ENCODE results near the gene MAX.

DNA sequence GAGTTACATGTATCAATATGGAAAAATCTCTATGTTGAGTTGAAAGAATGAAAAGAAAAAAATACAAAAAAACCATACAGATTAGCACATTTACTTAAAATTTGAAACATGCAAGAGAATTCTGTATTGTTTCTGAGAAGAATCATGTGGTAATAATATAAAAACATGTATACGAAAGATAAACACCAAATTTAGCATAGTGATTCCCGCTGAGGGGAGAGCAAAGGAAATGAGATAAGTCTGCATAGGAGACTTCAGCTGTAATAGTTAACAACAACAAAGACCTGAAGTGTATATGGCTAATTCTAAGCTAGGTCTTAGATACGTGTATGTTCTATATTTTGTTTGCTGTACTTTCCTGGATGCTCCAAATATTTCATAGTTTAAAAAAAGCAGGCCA, 69.1 kb downstream of the MAX start:
- TF ChIP-seq, protein P1, sequence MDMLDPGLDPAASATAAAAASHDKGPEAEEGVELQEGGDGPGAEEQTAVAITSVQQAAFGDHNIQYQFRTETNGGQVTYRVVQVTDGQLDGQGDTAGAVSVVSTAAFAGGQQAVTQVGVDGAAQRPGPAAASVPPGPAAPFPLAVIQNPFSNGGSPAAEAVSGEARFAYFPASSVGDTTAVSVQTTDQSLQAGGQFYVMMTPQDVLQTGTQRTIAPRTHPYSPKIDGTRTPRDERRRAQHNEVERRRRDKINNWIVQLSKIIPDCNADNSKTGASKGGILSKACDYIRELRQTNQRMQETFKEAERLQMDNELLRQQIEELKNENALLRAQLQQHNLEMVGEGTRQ (IDR thresholded peaks at IDR 0.05; ENCODE audit: low read depth, low read length) = no peak
- TF ChIP-seq, protein P2, sequence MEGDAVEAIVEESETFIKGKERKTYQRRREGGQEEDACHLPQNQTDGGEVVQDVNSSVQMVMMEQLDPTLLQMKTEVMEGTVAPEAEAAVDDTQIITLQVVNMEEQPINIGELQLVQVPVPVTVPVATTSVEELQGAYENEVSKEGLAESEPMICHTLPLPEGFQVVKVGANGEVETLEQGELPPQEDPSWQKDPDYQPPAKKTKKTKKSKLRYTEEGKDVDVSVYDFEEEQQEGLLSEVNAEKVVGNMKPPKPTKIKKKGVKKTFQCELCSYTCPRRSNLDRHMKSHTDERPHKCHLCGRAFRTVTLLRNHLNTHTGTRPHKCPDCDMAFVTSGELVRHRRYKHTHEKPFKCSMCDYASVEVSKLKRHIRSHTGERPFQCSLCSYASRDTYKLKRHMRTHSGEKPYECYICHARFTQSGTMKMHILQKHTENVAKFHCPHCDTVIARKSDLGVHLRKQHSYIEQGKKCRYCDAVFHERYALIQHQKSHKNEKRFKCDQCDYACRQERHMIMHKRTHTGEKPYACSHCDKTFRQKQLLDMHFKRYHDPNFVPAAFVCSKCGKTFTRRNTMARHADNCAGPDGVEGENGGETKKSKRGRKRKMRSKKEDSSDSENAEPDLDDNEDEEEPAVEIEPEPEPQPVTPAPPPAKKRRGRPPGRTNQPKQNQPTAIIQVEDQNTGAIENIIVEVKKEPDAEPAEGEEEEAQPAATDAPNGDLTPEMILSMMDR (conservative IDR thresholded peaks at IDR 0.05; ENCODE audit: low read depth, low read length) = no peak
- TF ChIP-seq POLR2A (IDR thresholded peaks at IDR 0.05; ENCODE audit: low read depth, low read length) = no peak
- TF ChIP-seq CEBPB (IDR thresholded peaks at IDR 0.05; ENCODE audit: low read depth, low read length) = no peak
- TF ChIP-seq NFE2L2 (IDR thresholded peaks at IDR 0.05; ENCODE audit: low read depth, low read length) = no peak
- TF ChIP-seq SMC3 (IDR thresholded peaks at IDR 0.05; ENCODE audit: low read depth, low read length) = no peak
- TF ChIP-seq MXI1 (IDR thresholded peaks at IDR 0.05; ENCODE audit: borderline replicate concordance, low read depth, low read length) = no peak
- no peak for TF ChIP-seq RAD21 (IDR thresholded peaks at IDR 0.05; ENCODE audit: low read length)
- TF ChIP-seq MAFK (IDR thresholded peaks at IDR 0.05; ENCODE audit: low read depth, low read length) = no peak

Measured in IMR-90 (cell line).